ENCODE results near the gene RCSD1. TPM values are rescaled to one million over a fixed set of nuclear protein-coding genes. Genes with fewer than 3 reads are reported as not detected.

RCSD1 gene
- total RNA-seq, 2 experiments from 2014 or later, result 42.3 to 44.6 TPM

- Histone ChIP-seq H3K4me3 (ENCODE audit: low read length) (peak overlapping the region; percentile 79), H3K9me3 (ENCODE audit: control insufficient read depth in 1 of 2, insufficient read depth in 1 of 2, low read length in 2 of 2) (no peaks in the 10 kb centered on the region), H3K36me3 (ENCODE audit: insufficient read depth, low read length) (no peaks in the 10 kb centered on the region), H3K4me1 (ENCODE audit: insufficient read depth, low read length) (peaks cover 35% of the 10 kb centered on the region), H3K27ac (ENCODE audit: low read depth in 1 of 2, low read length in 2 of 2) (peak overlapping the region in 1 of 2 donors; percentile 35), H3K27me3 (ENCODE audit: control insufficient read depth in 1 of 2, insufficient read depth in 2 of 2, low read length in 2 of 2) (no peaks in the 10 kb centered on the region)
- DNase-seq (peak in 4 of 14 experiments; percentile 24 to 46 (median 30)), ATAC-seq (ENCODE audit: poor library complexity) (no peak)
- peak overlapping the region; percentile 92 for H3K4me3 Mint-ChIP-seq
- CTCF ChIA-PET, result interaction anchor here (1.2 to 1.8 kb wide), 3 partner anchors 9 to 445 kb away, joined by 3 to 8 read pairs (median 4); partner anchors contain the start of gene MPZL1
- peaks cover 29% of the 10 kb centered on the region for H3K36me3 Mint-ChIP-seq (ENCODE audit: low read depth)
- peaks cover 18% of the 10 kb centered on the region for H3K27me3 Mint-ChIP-seq
- H3K27ac Mint-ChIP-seq, result peak overlapping the region; percentile 87
- no peak for TF ChIP-seq CTCF (IDR thresholded peaks at IDR 0.05)
- POLR2A ChIA-PET, result interaction anchor here (0.8 to 3.7 kb wide), 9 partner anchors 8 to 604 kb away, joined by 3 to 19 read pairs (median 6); partner anchors contain the start of genes DCAF6 and MPZL1
- no peaks in the 10 kb centered on the region for H3K9me3 Mint-ChIP-seq
- intact Hi-C loops (cut with DNase I, micrococcal nuclease), result loop anchor here (2.0 to 10.0 kb wide), 3 partner anchors 223 to 1651 kb away; partner anchors contain the start of genes BLZF1 (in 1 of the 2), DCAF6 (in 1 of the 2), MPC2 (in 1 of the 2) and NME7 (in 1 of the 2)
- H3K4me1 Mint-ChIP-seq (ENCODE audit: low read depth), result peaks cover 41% of the 10 kb centered on the region
These were observed 83.5 kb downstream of the RCSD1 start for GRCh38 chr1:167713330-167714081.

GRCh38 chr1:167714098-167714438, 84.0 kb downstream of the RCSD1 start:
- Histone ChIP-seq H3K36me3 (ENCODE audit: insufficient read depth, low read length) (no peaks in the 10 kb centered on the region), H3K9me3 (ENCODE audit: control insufficient read depth in 1 of 2, insufficient read depth in 1 of 2, low read length in 2 of 2) (no peaks in the 10 kb centered on the region), H3K27ac (ENCODE audit: low read depth in 1 of 2, low read length in 2 of 2) (no peak overlapping the region), H3K4me1 (ENCODE audit: insufficient read depth, low read length) (peaks cover 31% of the 10 kb centered on the region), H3K4me3 (ENCODE audit: low read length) (peak overlapping the region; percentile 79), H3K27me3 (ENCODE audit: control insufficient read depth in 1 of 2, insufficient read depth in 2 of 2, low read length in 2 of 2) (no peaks in the 10 kb centered on the region)
- peak overlapping the region; percentile 92 for H3K4me3 Mint-ChIP-seq
- intact Hi-C loops (cut with DNase I, micrococcal nuclease), result loop anchor here (2.0 to 10.0 kb wide), 3 partner anchors 223 to 1651 kb away; partner anchors contain the start of genes BLZF1 (in 1 of the 2), DCAF6 (in 1 of the 2), MPC2 (in 1 of the 2) and NME7 (in 1 of the 2)
- ATAC-seq (ENCODE audit: poor library complexity) (peak; percentile 59), DNase-seq (peak in 1 of 14 experiments; percentile 70)
- POLR2A ChIA-PET, result interaction anchor here (1.2 to 3.7 kb wide), 9 partner anchors 10 to 605 kb away, joined by 3 to 19 read pairs (median 7); partner anchors contain the start of genes DCAF6 and RCSD1
- CTCF ChIA-PET, result interaction anchor here (1.0 to 1.6 kb wide), 4 partner anchors 8 to 494 kb away, joined by 3 to 4 read pairs (median 4); partner anchors contain the start of gene MPZL1
- H3K36me3 Mint-ChIP-seq (ENCODE audit: low read depth), result peaks cover 29% of the 10 kb centered on the region
- H3K27ac Mint-ChIP-seq, result peak overlapping the region; percentile 87
- peaks cover 38% of the 10 kb centered on the region for H3K4me1 Mint-ChIP-seq (ENCODE audit: low read depth)
- H3K9me3 Mint-ChIP-seq, result no peaks in the 10 kb centered on the region
- peaks cover 18% of the 10 kb centered on the region for H3K27me3 Mint-ChIP-seq
- no peak for TF ChIP-seq CTCF (IDR thresholded peaks at IDR 0.05)

GRCh38 chr1:167714439-167715156, 84.6 kb downstream of the RCSD1 start:
- intact Hi-C loops (cut with DNase I, micrococcal nuclease), result loop anchor here (1.0 to 10.0 kb wide), 8 partner anchors 88 to 1650 kb away; partner anchors contain the start of genes DCAF6 (in 2 of the 2), MPC2 (in 2 of the 2), BLZF1 (in 1 of the 2) and NME7 (in 1 of the 2)
- POLR2A ChIA-PET, result interaction anchor here (0.7 to 3.7 kb wide), 20 partner anchors 10 to 605 kb away, joined by 3 to 19 read pairs (median 4); partner anchors contain the start of genes DCAF6 and RCSD1
- H3K4me3 ChIP-seq (ENCODE audit: low read length), result peak overlapping the region; percentile 79
- peaks cover 18% of the 10 kb centered on the region for H3K27me3 Mint-ChIP-seq
- no peaks in the 10 kb centered on the region for H3K9me3 ChIP-seq (ENCODE audit: control insufficient read depth in 1 of 2, insufficient read depth in 1 of 2, low read length in 2 of 2)
- H3K4me1 Mint-ChIP-seq (ENCODE audit: low read depth), result peaks cover 40% of the 10 kb centered on the region
- peaks cover 32% of the 10 kb centered on the region for H3K4me1 ChIP-seq (ENCODE audit: insufficient read depth, low read length)
- peak; percentile 78 to 92 (median 87) for DNase-seq
- no peaks in the 10 kb centered on the region for H3K36me3 ChIP-seq (ENCODE audit: insufficient read depth, low read length)
- H3K4me3 Mint-ChIP-seq, result peak overlapping the region; percentile 92
- peak; percentile 43 for ATAC-seq (ENCODE audit: poor library complexity)
- peak overlapping the region; percentile 87 for H3K27ac Mint-ChIP-seq
- no peaks in the 10 kb centered on the region for H3K9me3 Mint-ChIP-seq
- no peak for TF ChIP-seq CTCF (IDR thresholded peaks at IDR 0.05)
- no peaks in the 10 kb centered on the region for H3K27me3 ChIP-seq (ENCODE audit: control insufficient read depth in 1 of 2, insufficient read depth in 2 of 2, low read length in 2 of 2)
- H3K27ac ChIP-seq (ENCODE audit: low read depth in 1 of 2, low read length in 2 of 2), result peak overlapping the region in 1 of 2 donors; percentile 22
- CTCF ChIA-PET, result interaction anchor here (0.7 to 1.8 kb wide), 16 partner anchors 9 to 495 kb away, joined by 3 to 6 read pairs (median 4); partner anchors contain the start of genes CD247 and DCAF6
- H3K36me3 Mint-ChIP-seq (ENCODE audit: low read depth), result peaks cover 29% of the 10 kb centered on the region

All from CD4-positive, alpha-beta T cell (primary cell).